ENCODE data around the gene URAD. TPM values are rescaled to one million over a fixed set of nuclear protein-coding genes. Genes with fewer than 3 reads are reported as not detected.

The URAD gene
- total and polyA plus RNA-seq, 8 donors: not detected

- no peaks in the 10 kb centered on the region for H3K36me3 ChIP-seq
- peaks cover 4 to 24% of the 10 kb centered on the region in 2 donors for H3K4me1 ChIP-seq
- ATAC-seq (no peak), DNase-seq (no peak)
- no peak for TF ChIP-seq CTCF (IDR thresholded peaks at IDR 0.05)
- no peak overlapping the region for H3K27ac ChIP-seq
- peaks cover 80 to 100% of the 10 kb centered on the region in 2 donors for H3K27me3 ChIP-seq
- intact Hi-C loops (cut with DNase I): loop anchor here in 1 of 2 donors (5.0 to 10.0 kb wide), 2 partner anchors 146 to 619 kb away; no protein-coding TSS in a partner anchor
- no peaks in the 10 kb centered on the region for H3K9me3 ChIP-seq
- H3K4me3 ChIP-seq: no peak overlapping the region
Measured at GRCh38 chr13:27981006-27981708, 7.3 kb downstream of the URAD start.

- intact Hi-C loops (cut with DNase I): loop anchor here in 1 of 2 donors (5.0 to 10.0 kb wide), 2 partner anchors 146 to 618 kb away; no protein-coding TSS in a partner anchor
- H3K27ac ChIP-seq: no peak overlapping the region
- no peaks in the 10 kb centered on the region for H3K36me3 ChIP-seq
- DNase-seq (no peak), ATAC-seq (no peak)
- peaks cover 81 to 100% of the 10 kb centered on the region in 2 donors for H3K27me3 ChIP-seq
- no peak for TF ChIP-seq CTCF (IDR thresholded peaks at IDR 0.05)
- H3K4me3 ChIP-seq: no peak overlapping the region
- H3K4me1 ChIP-seq: peaks cover 4 to 24% of the 10 kb centered on the region in 2 donors
- no peaks in the 10 kb centered on the region for H3K9me3 ChIP-seq
Measured at GRCh38 chr13:27980280-27980998, 8.1 kb downstream of the URAD start.

GRCh38 chr13:27979765-27980279 is 8.7 kb downstream of the URAD start:
- Histone ChIP-seq H3K27ac (no peak overlapping the region), H3K4me3 (no peak overlapping the region), H3K4me1 (peaks cover 4 to 24% of the 10 kb centered on the region in 2 donors), H3K27me3 (peaks cover 87 to 100% of the 10 kb centered on the region in 2 donors), H3K9me3 (no peaks in the 10 kb centered on the region), H3K36me3 (no peaks in the 10 kb centered on the region)
- TF ChIP-seq CTCF (IDR thresholded peaks at IDR 0.05): no peak
- DNase-seq: no peak
- ATAC-seq: no peak
- intact Hi-C loops (cut with DNase I): loop anchor here in 1 of 2 donors (5.0 to 10.0 kb wide), 2 partner anchors 145 to 618 kb away; no protein-coding TSS in a partner anchor

GRCh38 chr13:27979001-27979643 is 9.4 kb downstream of the URAD start:
- Histone ChIP-seq H3K9me3 (no peaks in the 10 kb centered on the region), H3K4me1 (peaks cover 4 to 24% of the 10 kb centered on the region in 2 donors), H3K4me3 (no peak overlapping the region), H3K27me3 (peaks cover 93 to 100% of the 10 kb centered on the region in 2 donors), H3K27ac (no peak overlapping the region), H3K36me3 (no peaks in the 10 kb centered on the region)
- no peak for DNase-seq
- TF ChIP-seq CTCF (IDR thresholded peaks at IDR 0.05): no peak
- ATAC-seq: no peak
- intact Hi-C loops (cut with DNase I): no loop called here

Measured in left lung (tissue), 10 donors.